ENCODE data around the gene NAALADL2.
"Not testable (repeated sequence)": the region's sequence is repeated elsewhere in the genome, so short reads cannot be mapped to it uniquely, and the experiment has no call there.

NAALADL2 gene

DNA sequence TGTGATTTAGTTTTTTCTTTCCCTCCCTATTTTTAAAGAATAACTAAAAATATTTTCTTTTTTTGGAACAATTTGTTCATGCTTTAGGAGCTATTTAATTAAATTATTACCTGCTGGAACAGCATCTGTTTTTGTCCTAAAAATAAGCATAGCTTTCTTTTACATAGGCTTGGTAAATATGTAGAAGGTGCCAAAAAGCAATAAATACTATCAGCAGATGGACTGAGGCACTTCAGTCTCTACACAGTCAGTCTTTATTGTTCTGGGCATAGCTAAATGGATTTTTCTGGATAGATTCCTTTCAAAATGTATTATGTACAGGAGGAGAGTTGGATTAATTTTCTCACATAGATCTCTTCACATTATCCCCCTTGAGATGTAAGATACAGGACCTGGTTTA lies 223.5 kb downstream of the NAALADL2 start:
- Histone ChIP-seq H3K9ac (ENCODE audit: low read length) (no peak overlapping the region), H3K36me3 (replicated peaks; ENCODE audit: low read depth, low read length) (no peaks in the 10 kb centered on the region), H3K79me2 (ENCODE audit: low read length) (no peaks in the 10 kb centered on the region), H4K20me1 (ENCODE audit: insufficient read depth, low read length) (no peaks in the 10 kb centered on the region), H3K4me2 (ENCODE audit: low read length) (no peak overlapping the region), H2AFZ (ENCODE audit: low read depth, low read length) (no peak overlapping the region), H3K4me3 (ENCODE audit: low read length) (no peak overlapping the region), H3K4me1 (ENCODE audit: low read length) (no peaks in the 10 kb centered on the region), H3K27ac (ENCODE audit: low read length) (no peak overlapping the region), H3K9me3 (ENCODE audit: insufficient read depth, low read length) (no peaks in the 10 kb centered on the region), H3K27me3 (ENCODE audit: low read depth, low read length) (no peaks in the 10 kb centered on the region)
- TF ChIP-seq, protein P1, sequence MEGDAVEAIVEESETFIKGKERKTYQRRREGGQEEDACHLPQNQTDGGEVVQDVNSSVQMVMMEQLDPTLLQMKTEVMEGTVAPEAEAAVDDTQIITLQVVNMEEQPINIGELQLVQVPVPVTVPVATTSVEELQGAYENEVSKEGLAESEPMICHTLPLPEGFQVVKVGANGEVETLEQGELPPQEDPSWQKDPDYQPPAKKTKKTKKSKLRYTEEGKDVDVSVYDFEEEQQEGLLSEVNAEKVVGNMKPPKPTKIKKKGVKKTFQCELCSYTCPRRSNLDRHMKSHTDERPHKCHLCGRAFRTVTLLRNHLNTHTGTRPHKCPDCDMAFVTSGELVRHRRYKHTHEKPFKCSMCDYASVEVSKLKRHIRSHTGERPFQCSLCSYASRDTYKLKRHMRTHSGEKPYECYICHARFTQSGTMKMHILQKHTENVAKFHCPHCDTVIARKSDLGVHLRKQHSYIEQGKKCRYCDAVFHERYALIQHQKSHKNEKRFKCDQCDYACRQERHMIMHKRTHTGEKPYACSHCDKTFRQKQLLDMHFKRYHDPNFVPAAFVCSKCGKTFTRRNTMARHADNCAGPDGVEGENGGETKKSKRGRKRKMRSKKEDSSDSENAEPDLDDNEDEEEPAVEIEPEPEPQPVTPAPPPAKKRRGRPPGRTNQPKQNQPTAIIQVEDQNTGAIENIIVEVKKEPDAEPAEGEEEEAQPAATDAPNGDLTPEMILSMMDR (IDR thresholded peaks at IDR 0.05; ENCODE audit: low read depth, low read length) = no peak
- no peak for TF ChIP-seq EZH2phosphoT487 (IDR thresholded peaks at IDR 0.05; ENCODE audit: low read depth)

DNA sequence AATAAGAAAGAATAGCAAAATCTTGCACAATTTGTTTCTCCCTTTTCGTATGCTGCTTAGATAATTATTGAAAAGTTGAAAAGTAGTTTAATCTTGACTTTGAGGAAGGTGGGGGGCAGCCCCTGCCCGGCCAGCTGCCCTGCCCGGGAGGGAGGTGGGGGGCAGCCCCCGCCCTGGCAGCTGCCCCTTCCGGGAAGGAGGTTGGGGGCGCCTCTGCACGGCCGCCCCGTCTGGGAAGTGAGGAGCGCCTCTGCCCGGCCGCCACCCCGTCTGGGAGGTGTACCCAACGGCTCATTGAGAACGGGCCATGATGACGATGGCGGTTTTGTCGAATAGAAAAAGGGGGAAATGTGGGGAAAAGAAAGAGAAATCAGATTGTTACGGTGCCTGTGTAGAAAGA lies 228.0 kb downstream of the NAALADL2 start:
- not testable (repeated sequence) for H3K4me1 ChIP-seq (ENCODE audit: low read length); H3K27ac ChIP-seq (ENCODE audit: low read length); H3K4me2 ChIP-seq (ENCODE audit: low read length); H4K20me1 ChIP-seq (ENCODE audit: insufficient read depth, low read length); H3K4me3 ChIP-seq (ENCODE audit: low read length); H3K36me3 ChIP-seq (replicated peaks; ENCODE audit: low read depth, low read length); H3K9ac ChIP-seq (ENCODE audit: low read length); H3K79me2 ChIP-seq (ENCODE audit: low read length); H2AFZ ChIP-seq (ENCODE audit: low read depth, low read length); H3K27me3 ChIP-seq (ENCODE audit: low read depth, low read length); H3K9me3 ChIP-seq (ENCODE audit: insufficient read depth, low read length)

DNA sequence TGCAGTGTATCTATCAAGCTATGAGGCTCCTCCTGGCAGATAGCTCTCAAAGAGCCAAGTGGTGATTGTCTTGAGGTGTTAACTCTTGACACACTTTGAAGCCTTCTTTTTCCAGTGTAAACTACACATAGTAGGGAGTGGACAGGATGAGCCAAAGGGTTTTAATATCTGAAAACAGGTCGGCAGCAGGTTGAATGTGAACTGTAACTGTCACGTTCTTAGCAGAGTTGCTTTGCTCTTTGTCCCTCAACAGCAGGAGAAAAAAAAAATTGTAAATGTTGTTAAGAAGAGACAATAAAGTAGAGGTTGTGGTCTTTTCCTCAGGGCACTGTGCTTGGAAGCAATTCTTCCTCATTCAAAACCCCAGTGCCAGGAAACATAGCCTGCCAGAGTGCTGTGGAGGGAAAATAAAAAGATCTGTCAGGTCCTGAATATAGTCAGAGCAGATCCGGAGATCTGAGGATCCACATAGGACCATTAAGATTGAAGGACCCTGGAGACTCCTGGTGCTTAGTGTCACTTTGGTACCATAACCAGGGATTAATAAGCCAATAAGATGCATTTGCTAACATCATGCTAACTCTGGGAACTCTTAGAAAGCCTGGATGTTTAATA lies 229.7 kb downstream of the NAALADL2 start:
- no peak for TF ChIP-seq EZH2phosphoT487 (IDR thresholded peaks at IDR 0.05; ENCODE audit: low read depth)
- TF ChIP-seq, protein P1 (IDR thresholded peaks at IDR 0.05; ENCODE audit: low read depth, low read length) = no peak
- no peaks in the 10 kb centered on the region for H3K79me2 ChIP-seq (ENCODE audit: low read length)
- H3K27ac ChIP-seq (ENCODE audit: low read length) = no peak overlapping the region
- no peaks in the 10 kb centered on the region for H3K27me3 ChIP-seq (ENCODE audit: low read depth, low read length)
- H3K9ac ChIP-seq (ENCODE audit: low read length) = no peak overlapping the region
- H4K20me1 ChIP-seq (ENCODE audit: insufficient read depth, low read length) = no peaks in the 10 kb centered on the region
- H3K4me3 ChIP-seq (ENCODE audit: low read length) = no peak overlapping the region
- no peaks in the 10 kb centered on the region for H3K36me3 ChIP-seq (replicated peaks; ENCODE audit: low read depth, low read length)
- H3K4me1 ChIP-seq (ENCODE audit: low read length) = no peaks in the 10 kb centered on the region
- H3K4me2 ChIP-seq (ENCODE audit: low read length) = no peak overlapping the region
- no peaks in the 10 kb centered on the region for H3K9me3 ChIP-seq (ENCODE audit: insufficient read depth, low read length)
- no peak overlapping the region for H2AFZ ChIP-seq (ENCODE audit: low read depth, low read length)

DNA sequence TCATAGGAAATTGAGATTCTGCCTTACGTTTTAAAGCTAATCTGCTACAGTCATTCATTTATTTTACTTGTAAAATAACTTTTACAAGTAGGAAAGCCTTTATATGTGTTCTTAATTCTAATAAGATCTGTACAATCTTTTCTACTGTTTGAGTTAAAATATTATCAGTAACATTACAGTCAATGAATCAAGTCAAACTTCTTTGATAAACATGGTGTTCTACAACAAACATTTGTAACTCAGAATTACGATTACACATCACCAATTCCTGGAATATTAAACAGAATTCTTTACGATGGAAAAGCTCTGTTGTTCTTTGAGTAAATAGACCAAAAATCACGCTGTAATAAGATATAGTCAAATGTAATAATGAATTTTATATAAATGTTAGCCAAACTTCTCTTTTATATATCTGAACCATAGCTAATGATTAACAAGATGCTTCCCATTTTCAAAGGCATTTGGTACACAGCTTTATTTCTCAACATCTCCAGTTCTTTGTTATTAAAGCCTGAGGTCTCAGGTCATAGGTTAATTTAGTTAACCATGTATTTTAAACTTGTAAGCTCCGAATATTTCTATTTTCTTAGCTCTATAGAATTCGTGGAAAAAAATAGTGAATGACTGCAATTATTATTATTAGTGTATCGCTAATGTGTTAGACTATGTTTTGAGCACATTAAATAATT lies 232.4 kb downstream of the NAALADL2 start:
- no peak overlapping the region for H3K27ac ChIP-seq (ENCODE audit: low read length)
- H3K9ac ChIP-seq (ENCODE audit: low read length) = no peak overlapping the region
- TF ChIP-seq EZH2phosphoT487 (IDR thresholded peaks at IDR 0.05; ENCODE audit: low read depth) = no peak
- TF ChIP-seq, protein P1 (IDR thresholded peaks at IDR 0.05; ENCODE audit: low read depth, low read length) = no peak
- H3K36me3 ChIP-seq (replicated peaks; ENCODE audit: low read depth, low read length) = no peaks in the 10 kb centered on the region
- H4K20me1 ChIP-seq (ENCODE audit: insufficient read depth, low read length) = no peaks in the 10 kb centered on the region
- no peaks in the 10 kb centered on the region for H3K27me3 ChIP-seq (ENCODE audit: low read depth, low read length)
- H3K9me3 ChIP-seq (ENCODE audit: insufficient read depth, low read length) = no peaks in the 10 kb centered on the region
- no peaks in the 10 kb centered on the region for H3K79me2 ChIP-seq (ENCODE audit: low read length)
- H3K4me2 ChIP-seq (ENCODE audit: low read length) = no peak overlapping the region
- no peak overlapping the region for H3K4me3 ChIP-seq (ENCODE audit: low read length)
- H3K4me1 ChIP-seq (ENCODE audit: low read length) = no peaks in the 10 kb centered on the region
- H2AFZ ChIP-seq (ENCODE audit: low read depth, low read length) = no peak overlapping the region

Data from OCI-LY3 (cell line).